ENCODE measurements around the gene AMFR. TPM values are rescaled to one million over a fixed set of nuclear protein-coding genes. Genes with fewer than 3 reads are reported as not detected.

Gene AMFR
- total and polyA plus RNA-seq, 2 of the 13 experiments (the other 11 are each of a cell fraction or from before 2014, with no cell fraction given), result 52.9 to 108 TPM

DNA sequence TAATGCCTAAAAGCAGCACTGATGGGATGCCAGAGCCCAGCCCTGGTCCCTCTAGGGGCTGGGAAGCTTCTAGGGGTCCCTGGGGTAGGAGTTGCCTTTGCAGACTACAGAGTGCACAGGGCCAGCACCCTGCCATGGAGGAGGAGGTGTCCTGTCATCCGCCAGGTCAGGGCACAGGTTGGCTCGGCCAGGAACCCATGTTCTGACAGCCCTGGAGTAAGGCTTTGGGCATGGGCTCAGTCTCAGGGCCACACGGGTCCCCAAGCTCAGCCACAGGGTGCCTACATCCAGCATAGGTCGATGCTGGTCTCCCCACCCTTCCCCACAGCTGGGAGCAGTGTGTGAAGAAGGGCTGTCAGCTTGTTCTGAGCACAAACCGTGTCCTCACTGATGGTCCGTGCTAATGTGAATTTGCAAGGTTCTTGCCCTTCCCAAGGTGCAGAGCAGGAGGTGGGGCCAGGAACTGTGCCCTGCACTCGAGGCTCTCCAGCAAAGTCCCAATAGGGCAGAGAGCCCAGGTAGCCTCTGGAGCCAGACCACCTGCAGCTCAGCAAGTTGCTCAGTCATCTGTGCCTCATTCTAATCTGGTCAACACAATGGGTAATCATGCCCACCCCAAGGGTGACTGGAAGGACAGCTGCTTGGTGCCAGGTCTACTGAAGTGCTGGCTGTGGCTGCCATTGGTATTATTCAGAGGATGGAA is 72.8 kb downstream of the AMFR start:
- no peak overlapping the region for H3K4me2 ChIP-seq (ENCODE audit: low read depth, low read length)
- no peaks in the 10 kb centered on the region for H3K36me3 ChIP-seq (replicated peaks in 1 of 2; ENCODE audit: control insufficient read depth in 1 of 2, insufficient read depth in 2 of 2, low read length in 2 of 2)
- peaks cover 20% of the 10 kb centered on the region for H3K4me1 ChIP-seq (ENCODE audit: insufficient read depth, low read length)
- H4K20me1 ChIP-seq (ENCODE audit: insufficient read depth, low read length), result no peaks in the 10 kb centered on the region
- H3K79me2 ChIP-seq (ENCODE audit: insufficient read depth, low read length), result no peaks in the 10 kb centered on the region
- no peak overlapping the region for H3K9ac ChIP-seq (ENCODE audit: insufficient read depth, low read depth, low read length)
- WGBS (ENCODE audit: low lambda C conversion rate), result 15% methylated on average over 7 of the region's 7 CpGs
- ATAC-seq (no peak), DNase-seq (ENCODE audit: low spot score) (no peak), FAIRE-seq (no peak)
- intact Hi-C loops (cut with micrococcal nuclease; ENCODE audit: unreplicated experiment), result no loop called here
- TF ChIP-seq MED8 (CRISPR knock-in tag; IDR thresholded peaks at IDR 0.05; ENCODE audit: insufficient replicate concordance), result no peak
- TF ChIP-seq POLR2G (IDR thresholded peaks at IDR 0.05; ENCODE audit: low read depth, low read length), result no peak
- no peak for TF ChIP-seq CBX5 (CRISPR knock-in tag; IDR thresholded peaks at IDR 0.05; ENCODE audit: borderline replicate concordance)
- TF ChIP-seq, protein P1, sequence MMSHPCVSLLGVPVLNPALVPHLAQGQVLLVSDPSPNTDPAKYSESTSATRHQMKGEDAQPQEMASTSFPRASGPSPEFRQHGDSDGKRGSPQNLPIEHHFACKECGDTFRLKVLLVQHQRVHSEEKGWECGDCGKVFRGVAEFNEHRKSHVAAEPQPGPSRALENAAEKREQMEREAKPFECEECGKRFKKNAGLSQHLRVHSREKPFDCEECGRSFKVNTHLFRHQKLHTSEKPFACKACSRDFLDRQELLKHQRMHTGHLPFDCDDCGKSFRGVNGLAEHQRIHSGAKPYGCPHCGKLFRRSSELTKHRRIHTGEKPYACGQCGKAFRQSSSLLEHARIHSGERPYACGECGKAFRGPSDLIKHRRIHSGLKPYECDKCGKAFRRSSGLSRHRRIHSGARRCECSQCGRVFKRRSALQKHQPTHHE (CRISPR knock-in tag; IDR thresholded peaks at IDR 0.05; ENCODE audit: borderline replicate concordance), result no peak
- no peak for TF ChIP-seq ZFP36L2 (CRISPR knock-in tag; IDR thresholded peaks at IDR 0.05)
- TF ChIP-seq CREB1 (IDR thresholded peaks at IDR 0.05), result no peak
- TF ChIP-seq CREB1 (CRISPR knock-in tag; IDR thresholded peaks at IDR 0.05), result no peak
- no peak for TF ChIP-seq MTA1 (CRISPR knock-in tag; IDR thresholded peaks at IDR 0.05; ENCODE audit: borderline replicate concordance)
- TF ChIP-seq RAD21 (CRISPR knock-in tag; IDR thresholded peaks at IDR 0.05), result no peak
- TF ChIP-seq, protein P2, sequence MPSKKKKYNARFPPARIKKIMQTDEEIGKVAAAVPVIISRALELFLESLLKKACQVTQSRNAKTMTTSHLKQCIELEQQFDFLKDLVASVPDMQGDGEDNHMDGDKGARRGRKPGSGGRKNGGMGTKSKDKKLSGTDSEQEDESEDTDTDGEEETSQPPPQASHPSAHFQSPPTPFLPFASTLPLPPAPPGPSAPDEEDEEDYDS (CRISPR knock-in tag; IDR thresholded peaks at IDR 0.05), result no peak
- TF ChIP-seq, protein P3, sequence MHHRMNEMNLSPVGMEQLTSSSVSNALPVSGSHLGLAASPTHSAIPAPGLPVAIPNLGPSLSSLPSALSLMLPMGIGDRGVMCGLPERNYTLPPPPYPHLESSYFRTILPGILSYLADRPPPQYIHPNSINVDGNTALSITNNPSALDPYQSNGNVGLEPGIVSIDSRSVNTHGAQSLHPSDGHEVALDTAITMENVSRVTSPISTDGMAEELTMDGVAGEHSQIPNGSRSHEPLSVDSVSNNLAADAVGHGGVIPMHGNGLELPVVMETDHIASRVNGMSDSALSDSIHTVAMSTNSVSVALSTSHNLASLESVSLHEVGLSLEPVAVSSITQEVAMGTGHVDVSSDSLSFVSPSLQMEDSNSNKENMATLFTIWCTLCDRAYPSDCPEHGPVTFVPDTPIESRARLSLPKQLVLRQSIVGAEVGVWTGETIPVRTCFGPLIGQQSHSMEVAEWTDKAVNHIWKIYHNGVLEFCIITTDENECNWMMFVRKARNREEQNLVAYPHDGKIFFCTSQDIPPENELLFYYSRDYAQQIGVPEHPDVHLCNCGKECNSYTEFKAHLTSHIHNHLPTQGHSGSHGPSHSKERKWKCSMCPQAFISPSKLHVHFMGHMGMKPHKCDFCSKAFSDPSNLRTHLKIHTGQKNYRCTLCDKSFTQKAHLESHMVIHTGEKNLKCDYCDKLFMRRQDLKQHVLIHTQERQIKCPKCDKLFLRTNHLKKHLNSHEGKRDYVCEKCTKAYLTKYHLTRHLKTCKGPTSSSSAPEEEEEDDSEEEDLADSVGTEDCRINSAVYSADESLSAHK (CRISPR knock-in tag; IDR thresholded peaks at IDR 0.05; ENCODE audit: borderline replicate concordance), result no peak
- TF ChIP-seq SIN3B (IDR thresholded peaks at IDR 0.05; ENCODE audit: low read length), result no peak
- no peak for TF ChIP-seq MBNL3 (CRISPR knock-in tag; conservative IDR thresholded peaks at IDR 0.05)
- TF ChIP-seq FOXK1 (CRISPR knock-in tag; IDR thresholded peaks at IDR 0.05; ENCODE audit: borderline replicate concordance, low read depth), result no peak
- TF ChIP-seq, protein P4, sequence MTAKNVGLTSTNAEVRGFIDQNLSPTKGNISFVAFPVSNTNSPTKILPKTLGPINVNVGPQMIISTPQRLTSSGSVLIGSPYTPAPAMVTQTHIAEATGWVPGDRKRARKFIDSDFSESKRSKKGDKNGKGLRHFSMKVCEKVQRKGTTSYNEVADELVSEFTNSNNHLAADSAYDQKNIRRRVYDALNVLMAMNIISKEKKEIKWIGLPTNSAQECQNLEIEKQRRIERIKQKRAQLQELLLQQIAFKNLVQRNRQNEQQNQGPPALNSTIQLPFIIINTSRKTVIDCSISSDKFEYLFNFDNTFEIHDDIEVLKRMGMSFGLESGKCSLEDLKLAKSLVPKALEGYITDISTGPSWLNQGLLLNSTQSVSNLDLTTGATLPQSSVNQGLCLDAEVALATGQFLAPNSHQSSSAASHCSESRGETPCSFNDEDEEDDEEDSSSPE (CRISPR knock-in tag; IDR thresholded peaks at IDR 0.05), result no peak
- CTCF ChIA-PET (ENCODE audit: low intra/inter-chr PET ratio, low total read pairs), result no interaction called here
- POLR2A ChIA-PET, result no interaction called here
- peaks cover 5 to 28% of the 10 kb centered on the region in 2 experiments for H3K27me3 ChIP-seq (ENCODE audit: control insufficient read depth in 1 of 2, insufficient read depth in 2 of 2, low read length in 2 of 2)
- no peaks in the 10 kb centered on the region for H3K9me3 ChIP-seq (ENCODE audit: low read length)
- H3K27ac ChIP-seq (ENCODE audit: extremely low read length, insufficient read depth, low read length), result no peak overlapping the region
- in situ Hi-C loops (cut with HindIII; ENCODE audit: extremely low pct_ligation_motif_present, low pct_unique_long_range_greater_than_20kb), result loop anchor here (10.0 kb wide), 1 partner anchor 58 kb away; no protein-coding TSS in a partner anchor
- BruUV-seq (replicated peaks), result no TSS peak
- no peak overlapping the region for H3K4me3 ChIP-seq (replicated peaks in 1 of 3; ENCODE audit: insufficient read depth in 1 of 3, low read depth in 2 of 3, low read length in 3 of 3)
- no peak overlapping the region for H2AFZ ChIP-seq (ENCODE audit: low read length)
